GM21528 (cell line): ENCODE measurements around the gene OTOP1.
"Not testable (repeated sequence)": the region's sequence is repeated elsewhere in the genome, so short reads cannot be mapped to it uniquely, and the experiment has no call there.

Source experiments
- ATAC-seq: cut with Tn5 transposase; IDR thresholded peaks from one replicate; pipeline ENCODE4 v1.9.1; 2021; ENCODE audit warnings: mild to moderate bottlenecking, moderate library complexity; ENCODE audit not compliant: unreplicated experiment, low FRiP score

Gene OTOP1

DNA sequence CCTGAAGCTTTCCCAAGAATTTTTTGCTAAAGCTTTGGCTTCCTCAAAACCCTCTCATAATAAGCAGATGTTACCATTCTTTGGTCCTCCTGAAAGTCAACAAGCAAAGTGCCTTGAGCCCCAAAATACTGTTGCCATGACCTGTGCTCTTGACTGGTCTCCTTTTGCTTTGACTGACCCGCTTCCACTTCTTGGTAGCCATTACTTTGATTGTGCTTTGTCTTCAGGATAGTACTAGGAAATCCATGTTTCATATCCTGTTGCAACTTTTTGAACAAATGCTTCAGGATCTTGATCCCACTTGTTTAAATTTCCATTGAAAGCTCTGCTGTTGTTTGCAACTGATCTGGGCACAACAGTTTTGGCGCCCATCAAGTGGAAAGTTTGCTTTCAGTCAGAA is 6.9 kb upstream of the OTOP1 start:
- no peak for ATAC-seq

- no peak for ATAC-seq
These were observed 1.6 kb upstream of the OTOP1 start for GRCh38 chr4:4228356-4228668.

- no peak for ATAC-seq
These were observed 1.0 kb upstream of the OTOP1 start for GRCh38 chr4:4227510-4228355.

DNA sequence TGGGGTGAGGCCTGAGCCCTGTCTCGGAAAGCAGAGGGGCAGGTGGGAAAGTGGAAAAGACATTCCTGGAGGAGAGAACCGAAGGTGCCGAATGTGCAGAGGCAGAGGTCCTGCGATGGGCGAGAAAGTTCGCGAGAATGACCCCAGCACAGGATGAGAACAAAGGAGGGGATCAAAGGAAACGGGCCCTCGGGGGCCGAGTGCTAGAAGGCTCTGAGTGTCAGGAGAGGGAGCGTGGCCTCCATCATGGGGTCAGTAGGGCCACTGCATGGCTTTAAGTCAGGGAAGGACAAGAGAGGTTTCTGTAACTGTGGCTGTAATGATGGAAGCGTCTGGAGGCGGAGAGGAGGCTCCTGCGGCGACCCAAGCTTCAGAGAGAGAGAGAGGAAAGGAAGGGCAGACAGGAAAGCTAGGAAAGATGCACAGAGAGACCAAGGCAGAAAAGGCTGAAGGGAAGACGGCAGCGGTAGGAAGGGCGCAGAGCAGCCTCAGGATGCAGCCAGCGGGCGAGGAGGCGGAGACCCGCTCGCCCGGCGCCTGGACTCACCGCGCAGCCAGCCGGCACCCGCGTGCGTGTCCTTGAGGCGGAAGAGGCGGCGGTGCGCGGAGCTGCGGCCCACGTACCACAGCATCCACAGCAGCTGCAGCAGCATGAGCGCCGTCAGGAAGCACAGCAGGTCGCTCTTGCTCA is 669 bp downstream of the OTOP1 start:
- no peak for ATAC-seq

DNA sequence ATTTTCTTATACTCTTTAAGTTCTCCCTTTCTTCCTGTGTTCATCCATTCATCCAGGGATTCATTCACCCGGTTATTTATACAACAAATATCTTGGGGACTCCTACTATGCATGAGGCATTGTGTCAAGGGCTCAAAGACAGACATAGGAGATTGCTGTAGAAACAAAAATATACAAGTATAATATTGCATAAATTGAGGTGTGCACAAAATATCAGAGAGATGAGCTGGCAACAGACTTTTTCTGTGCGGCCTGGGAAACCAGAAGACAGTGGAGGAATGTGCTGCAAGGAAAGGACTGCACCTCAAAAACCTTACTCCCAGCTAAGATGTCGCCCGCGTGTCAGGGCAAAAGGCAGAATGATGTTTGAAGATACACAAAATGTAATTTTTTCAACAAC is 9.6 kb downstream of the OTOP1 start:
- no peak for ATAC-seq

DNA sequence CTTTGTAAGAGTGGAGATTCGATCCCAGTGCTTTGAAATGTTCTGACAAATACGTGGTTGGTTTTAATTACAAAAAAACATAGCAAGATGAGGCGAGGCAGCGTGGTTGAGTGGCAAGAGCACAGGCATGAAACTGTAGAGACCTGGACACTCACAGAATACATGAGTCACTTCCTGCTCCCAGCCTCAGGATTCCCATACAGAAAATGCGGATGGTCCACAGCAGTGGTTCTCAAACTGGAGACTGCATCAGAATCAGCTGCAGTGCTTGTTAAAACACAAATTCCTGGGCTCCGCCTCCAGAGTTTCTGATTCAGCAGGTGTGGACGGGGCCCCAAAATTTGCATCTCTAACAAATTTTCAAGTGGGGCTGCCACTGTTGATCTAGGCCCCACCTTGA is 10.1 kb downstream of the OTOP1 start:
- ATAC-seq, result no peak

DNA sequence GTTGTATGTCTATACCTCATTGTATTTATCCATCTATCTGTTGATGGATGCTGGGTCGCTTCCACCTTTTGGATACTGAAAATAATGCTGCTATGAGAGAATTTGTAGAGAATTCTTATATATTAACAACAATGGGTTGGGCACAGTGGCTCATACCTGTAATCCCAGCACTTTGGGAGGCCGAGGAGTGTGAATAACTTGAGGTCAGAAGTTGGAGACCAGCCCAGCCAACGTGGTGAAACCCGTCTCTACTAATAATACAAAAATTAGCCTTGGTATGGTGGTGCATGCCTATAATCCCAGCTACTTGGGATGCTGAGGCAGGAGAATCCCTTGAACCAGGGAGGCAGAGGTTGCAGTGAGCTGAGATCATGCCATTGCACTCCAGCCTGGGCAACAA is 13.1 kb downstream of the OTOP1 start:
- not testable (repeated sequence) for ATAC-seq

- no peak for ATAC-seq
These were observed 20.5 kb downstream of the OTOP1 start for GRCh38 chr4:4206204-4206603.

DNA sequence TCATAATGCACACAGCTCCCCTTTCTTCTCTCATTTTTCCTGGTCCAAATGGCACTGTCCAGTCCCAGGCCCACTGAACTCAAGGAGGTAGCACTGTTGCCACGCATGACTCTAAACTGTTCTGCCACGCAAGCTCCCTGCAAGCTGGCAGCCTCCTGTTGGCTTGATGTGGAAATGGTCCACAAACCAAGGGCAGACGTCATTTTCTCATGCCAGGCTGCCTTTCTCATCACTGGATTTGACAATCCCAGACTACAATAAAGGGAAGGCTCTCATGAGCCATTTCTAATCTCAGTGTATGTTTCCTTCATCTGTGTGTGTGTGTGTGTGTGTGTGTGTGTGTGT is 22.4 kb downstream of the OTOP1 start:
- no peak for ATAC-seq

- ATAC-seq, result no peak
These were observed 22.9 kb downstream of the OTOP1 start for GRCh38 chr4:4203688-4204400.

DNA sequence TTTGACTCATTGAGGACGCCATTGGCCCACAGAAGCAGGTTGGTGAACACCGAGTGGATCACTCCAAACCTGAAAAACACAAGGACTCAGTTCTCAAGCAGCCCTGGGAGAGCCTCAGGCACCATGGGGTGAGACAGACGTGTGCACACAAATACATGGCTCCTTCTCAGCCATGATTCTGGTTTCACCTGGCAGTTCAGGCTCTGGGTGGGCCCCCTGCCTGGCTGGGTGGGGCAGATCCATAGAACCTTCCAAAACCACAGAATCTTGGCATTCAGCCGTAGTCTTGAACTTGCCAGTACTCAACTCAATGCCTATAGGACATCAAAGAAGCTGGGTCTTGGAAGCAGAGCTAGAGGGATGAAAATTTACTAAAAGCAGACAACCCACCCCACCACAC is 24.2 kb downstream of the OTOP1 start:
- no peak for ATAC-seq

DNA sequence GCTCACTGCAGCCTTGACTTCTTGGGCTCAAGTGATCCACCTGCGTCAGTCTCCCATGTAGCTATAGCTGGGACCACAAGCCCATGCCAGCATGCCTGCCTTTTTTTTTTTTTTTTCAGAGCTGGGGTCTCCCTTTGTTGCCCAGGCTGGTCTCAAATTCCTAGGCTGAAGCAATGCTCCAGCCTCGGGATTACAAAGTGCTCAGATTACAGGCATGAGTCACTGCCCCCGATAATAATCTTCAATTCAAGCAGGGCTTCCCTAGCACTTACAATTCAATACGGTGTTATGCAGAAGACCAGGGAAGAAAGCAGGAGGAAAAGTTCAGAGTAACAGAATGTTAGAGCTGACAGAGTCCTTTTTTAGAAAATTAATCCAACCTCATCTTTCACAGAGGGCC is 26.1 kb downstream of the OTOP1 start:
- ATAC-seq, result no peak

DNA sequence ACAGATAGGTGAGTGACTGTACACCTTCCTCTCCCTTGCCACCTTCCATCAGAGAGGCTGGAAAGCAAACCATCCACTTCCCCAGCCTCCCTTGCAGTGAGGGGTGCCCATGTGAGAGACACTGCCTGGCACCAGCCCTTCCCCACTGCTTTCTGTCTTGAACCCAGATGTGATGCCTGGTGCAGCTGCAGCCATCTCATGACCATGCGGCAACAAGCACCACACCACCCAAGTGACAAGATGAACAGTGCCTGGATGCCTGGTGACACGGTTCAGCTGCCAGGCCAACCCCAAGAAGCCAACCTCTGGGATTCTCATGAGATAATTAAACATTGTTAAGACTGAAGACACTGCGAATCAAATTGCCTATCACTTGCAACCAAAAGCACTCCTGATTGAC is 31.4 kb downstream of the OTOP1 start:
- no peak for ATAC-seq

DNA sequence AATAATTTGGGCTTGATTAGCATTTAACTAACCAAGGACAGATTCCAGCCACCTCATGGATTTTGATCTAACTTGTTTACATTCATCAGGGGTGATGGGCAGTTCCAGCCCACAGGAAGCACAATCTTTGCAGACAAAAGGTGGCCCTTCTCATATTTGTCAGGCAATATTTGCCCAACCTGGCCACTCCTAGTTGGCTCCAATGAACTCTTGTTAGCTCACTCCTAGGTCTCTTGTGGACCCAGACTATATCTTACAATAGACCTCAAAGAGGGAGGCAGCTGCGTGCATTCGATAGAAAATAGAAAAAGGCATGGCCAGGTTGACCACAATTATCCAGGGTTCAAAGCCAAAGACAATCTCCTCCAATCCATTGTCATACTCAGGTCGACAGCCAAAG is 38.2 kb downstream of the OTOP1 start:
- not testable (repeated sequence) for ATAC-seq

DNA sequence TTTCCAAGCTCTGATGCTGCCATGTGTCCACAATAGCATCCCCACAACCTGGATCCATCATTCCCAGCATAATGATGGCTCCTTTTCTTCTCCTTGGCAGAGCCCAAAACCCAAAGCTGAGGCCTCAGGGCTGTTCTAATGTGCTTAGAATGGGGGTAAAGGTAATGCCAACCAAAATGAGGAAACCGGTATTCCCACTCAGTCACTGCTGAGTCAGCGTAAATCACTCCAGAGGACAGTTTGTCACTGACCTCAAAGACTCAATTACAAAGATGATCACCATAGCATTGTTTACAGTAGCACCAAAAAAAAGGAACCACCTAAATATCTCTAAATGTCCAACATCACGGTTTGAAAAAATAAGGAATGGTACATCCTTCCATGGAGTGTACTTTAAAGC is 41.2 kb downstream of the OTOP1 start:
- no peak for ATAC-seq

- ATAC-seq, result no peak
These were observed 43.7 kb downstream of the OTOP1 start for GRCh38 chr4:4182835-4183568.

DNA sequence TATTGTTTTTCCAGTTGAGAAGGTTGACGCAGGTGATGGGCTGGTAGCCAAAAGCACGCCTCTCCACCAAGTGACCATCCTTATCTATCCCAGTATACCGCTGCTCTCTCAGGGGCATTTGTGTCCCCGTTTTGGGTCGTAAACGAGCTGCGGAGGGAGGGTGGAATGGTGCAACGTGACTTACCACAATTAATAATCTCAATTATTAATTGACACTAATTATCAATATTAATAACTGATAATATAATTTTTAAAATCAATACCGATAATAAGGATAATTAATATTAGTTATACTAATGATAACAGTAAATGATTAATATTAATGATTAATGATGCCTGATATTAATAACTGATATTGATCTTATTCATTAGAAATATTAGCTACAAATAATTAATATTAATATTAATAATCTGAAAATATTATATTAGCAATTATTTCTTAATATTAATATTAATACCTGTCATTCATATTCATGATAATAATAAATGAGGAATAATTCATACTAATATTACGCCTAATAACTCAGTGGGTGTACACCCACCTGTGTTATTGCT is 56.1 kb downstream of the OTOP1 start:
- no peak for ATAC-seq

GRCh38 chr4:4167981-4168780 is 58.5 kb downstream of the OTOP1 start:
- not testable (repeated sequence) for ATAC-seq

- ATAC-seq, result not testable (repeated sequence)
These were observed 59.7 kb downstream of the OTOP1 start for GRCh38 chr4:4166986-4167385.
